Activated CD8-positive, alpha-beta memory T cell treated with anti-CD3 and anti-CD28 coated beads, Interleukin-2, amount 50 U/mL, for 24 hours (primary cell): ENCODE measurements around the gene CDR2.

Experiments used
- DNase-seq: peaks from one replicate; pipeline ENCODE4 v3.0.0-alpha.2; 2020; ENCODE audit errors: extremely low read depth

CDR2 gene

GRCh38 chr16:22324787-22325597 lies 49.4 kb downstream of the CDR2 start:
- no peak for DNase-seq

- no peak for DNase-seq
Measured at GRCh38 chr16:22323959-22324786, 50.2 kb downstream of the CDR2 start.

- no peak for DNase-seq
Measured at GRCh38 chr16:22323173-22323958, 51.1 kb downstream of the CDR2 start.

- no peak for DNase-seq
Measured at GRCh38 chr16:22322741-22323140, 51.7 kb downstream of the CDR2 start.

- DNase-seq: no peak
Measured at GRCh38 chr16:22322021-22322471, 52.4 kb downstream of the CDR2 start.

- DNase-seq: peak; percentile 27
Measured at GRCh38 chr16:22321340-22322001, 52.9 kb downstream of the CDR2 start.

- DNase-seq: no peak
Measured at GRCh38 chr16:22320572-22321339, 53.7 kb downstream of the CDR2 start.

GRCh38 chr16:22318690-22319358 lies 55.6 kb downstream of the CDR2 start:
- DNase-seq: no peak

- DNase-seq: no peak
Measured at GRCh38 chr16:22317625-22318024, 56.8 kb downstream of the CDR2 start.

- no peak for DNase-seq
Measured at GRCh38 chr16:22317001-22317530, 57.4 kb downstream of the CDR2 start.

- DNase-seq: no peak
Measured at GRCh38 chr16:22316411-22316811, 58.0 kb downstream of the CDR2 start.

GRCh38 chr16:22315979-22316378 lies 58.4 kb downstream of the CDR2 start:
- DNase-seq: no peak

GRCh38 chr16:22314661-22315626 lies 59.5 kb downstream of the CDR2 start:
- DNase-seq: no peak

GRCh38 chr16:22313876-22314470 lies 60.4 kb downstream of the CDR2 start:
- no peak for DNase-seq

GRCh38 chr16:22312897-22313781 lies 61.3 kb downstream of the CDR2 start:
- DNase-seq: no peak

- DNase-seq: no peak
Measured at GRCh38 chr16:22311520-22311919, 62.9 kb downstream of the CDR2 start.

GRCh38 chr16:22308824-22309520 lies 65.4 kb downstream of the CDR2 start:
- no peak for DNase-seq
